CD4-positive, alpha-beta T cell treated with Interleukin-17A for 1 hour (primary cell): ENCODE results near the gene ARHGAP26.

ENCODE experiments used
- DNase-seq: peaks from one replicate; pipeline ENCODE4 v3.0.0-alpha.2; 2020

The ARHGAP26 gene

DNA sequence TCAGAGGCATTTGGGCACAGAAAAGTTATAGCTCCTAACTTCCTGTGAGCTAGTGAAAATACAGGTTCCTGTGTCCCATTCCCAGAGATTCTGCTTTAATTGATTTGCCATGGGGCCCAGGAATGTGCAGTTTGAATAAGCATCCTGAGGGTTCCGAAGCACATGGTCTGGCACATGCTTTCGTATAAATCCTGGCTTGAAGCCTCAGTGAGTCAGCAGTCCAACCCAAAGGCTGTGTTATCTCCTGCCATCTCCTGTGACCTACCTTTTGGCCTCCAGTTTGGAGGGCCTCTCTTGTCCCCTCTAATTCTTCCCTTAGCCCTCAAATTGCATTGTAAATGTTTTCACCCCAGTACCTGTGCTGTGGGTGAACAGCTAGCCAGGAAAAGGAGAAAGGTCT, 449.5 kb downstream of the ARHGAP26 start:
- no peak for DNase-seq

DNA sequence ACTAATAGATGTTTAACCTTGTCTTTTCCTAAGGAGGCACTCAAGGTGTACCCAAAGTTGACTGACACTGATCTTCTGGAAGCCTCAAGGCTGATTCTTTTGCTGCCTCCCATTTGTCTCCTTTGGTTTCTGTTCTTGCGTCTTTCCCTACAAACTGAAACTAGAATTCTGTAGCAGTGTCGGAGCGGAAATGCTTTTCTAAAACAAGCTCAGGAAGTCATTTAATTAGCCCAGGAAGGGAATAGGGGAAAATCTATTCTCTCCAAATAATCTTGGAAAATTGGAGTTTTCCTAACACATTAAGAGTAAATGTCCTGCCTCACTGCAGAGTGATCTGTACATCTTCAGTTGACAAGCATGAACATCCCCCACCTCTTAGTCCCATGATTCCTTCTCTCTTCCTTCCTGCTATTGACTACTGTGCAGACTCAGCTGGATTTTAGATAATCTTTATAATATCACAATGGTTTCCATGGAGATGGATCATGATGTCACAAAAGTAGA, 450.6 kb downstream of the ARHGAP26 start:
- DNase-seq: no peak

GRCh38 chr5:143222287-143223231, 452.4 kb downstream of the ARHGAP26 start:
- DNase-seq: peak; percentile 83

- DNase-seq: no peak
Observed at GRCh38 chr5:143224672-143225071, 454.5 kb downstream of the ARHGAP26 start.

DNA sequence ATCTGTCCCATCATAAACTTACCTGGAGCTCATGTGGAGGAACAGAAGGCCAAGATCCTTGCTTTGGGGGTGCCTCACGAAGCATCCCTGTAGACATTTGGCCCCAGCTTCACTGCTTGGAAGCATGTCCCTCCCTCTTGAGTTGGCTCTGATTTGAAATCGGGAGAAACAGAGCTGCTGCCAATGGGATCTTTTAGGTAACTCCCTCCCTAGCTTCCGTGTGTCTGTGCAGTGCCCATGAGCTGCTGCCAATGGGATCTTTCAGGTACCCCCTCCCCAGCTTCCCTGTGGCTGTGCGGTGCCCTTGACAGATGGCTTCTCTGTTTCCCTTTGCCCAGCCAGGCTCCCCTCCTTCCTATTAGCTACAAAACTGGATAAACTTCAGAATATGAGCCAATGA, 455.3 kb downstream of the ARHGAP26 start:
- DNase-seq: no peak

GRCh38 chr5:143226361-143226760, 456.2 kb downstream of the ARHGAP26 start:
- DNase-seq: no peak

DNA sequence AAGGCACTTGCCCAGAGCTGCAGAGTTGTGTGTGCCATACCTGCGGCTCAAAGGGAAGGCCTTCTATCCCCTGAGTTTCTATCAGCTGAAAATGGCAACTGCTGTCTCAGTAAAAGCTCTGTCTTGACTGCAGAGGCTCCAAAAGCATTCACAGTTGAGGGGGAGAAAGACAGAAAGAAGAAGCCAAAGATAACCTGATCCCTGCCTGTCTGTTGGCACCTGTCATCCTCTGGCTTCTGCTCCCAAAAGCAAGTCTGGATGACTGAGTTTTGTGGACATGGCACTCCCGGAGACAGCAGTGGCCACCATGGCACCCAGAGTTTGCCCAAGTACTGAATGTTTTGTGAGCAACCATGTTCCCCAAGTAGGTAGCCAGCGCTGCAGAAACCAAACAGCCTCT, 456.7 kb downstream of the ARHGAP26 start:
- DNase-seq: no peak

- DNase-seq: no peak
Observed at GRCh38 chr5:143227301-143227700, 457.1 kb downstream of the ARHGAP26 start.

- DNase-seq: peak; percentile 30
Observed at GRCh38 chr5:143228597-143229293, 458.6 kb downstream of the ARHGAP26 start.

DNA sequence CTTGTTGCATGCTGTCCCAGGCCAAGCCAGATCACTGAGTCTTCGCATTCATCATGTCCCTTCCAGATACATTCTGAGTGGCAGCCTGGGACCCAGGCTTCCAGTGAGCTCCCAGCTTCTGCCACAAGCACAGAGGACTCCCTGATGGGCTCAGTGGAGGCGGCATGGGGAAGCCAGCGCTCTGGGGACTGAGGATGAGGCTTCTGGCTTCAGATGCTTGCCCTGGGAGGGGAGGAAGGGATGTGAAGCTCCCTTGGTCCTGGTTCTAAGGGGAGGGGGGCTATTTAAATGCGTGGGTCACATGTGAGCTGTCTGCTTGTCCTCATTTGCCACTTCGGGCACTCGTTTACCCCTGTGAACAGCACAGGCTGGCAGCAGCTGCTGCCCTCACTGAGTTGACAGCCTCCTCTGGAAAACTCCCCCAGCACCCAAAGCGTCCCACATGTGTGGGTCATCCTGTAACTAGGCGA, 459.3 kb downstream of the ARHGAP26 start:
- DNase-seq: peak; percentile 10

DNA sequence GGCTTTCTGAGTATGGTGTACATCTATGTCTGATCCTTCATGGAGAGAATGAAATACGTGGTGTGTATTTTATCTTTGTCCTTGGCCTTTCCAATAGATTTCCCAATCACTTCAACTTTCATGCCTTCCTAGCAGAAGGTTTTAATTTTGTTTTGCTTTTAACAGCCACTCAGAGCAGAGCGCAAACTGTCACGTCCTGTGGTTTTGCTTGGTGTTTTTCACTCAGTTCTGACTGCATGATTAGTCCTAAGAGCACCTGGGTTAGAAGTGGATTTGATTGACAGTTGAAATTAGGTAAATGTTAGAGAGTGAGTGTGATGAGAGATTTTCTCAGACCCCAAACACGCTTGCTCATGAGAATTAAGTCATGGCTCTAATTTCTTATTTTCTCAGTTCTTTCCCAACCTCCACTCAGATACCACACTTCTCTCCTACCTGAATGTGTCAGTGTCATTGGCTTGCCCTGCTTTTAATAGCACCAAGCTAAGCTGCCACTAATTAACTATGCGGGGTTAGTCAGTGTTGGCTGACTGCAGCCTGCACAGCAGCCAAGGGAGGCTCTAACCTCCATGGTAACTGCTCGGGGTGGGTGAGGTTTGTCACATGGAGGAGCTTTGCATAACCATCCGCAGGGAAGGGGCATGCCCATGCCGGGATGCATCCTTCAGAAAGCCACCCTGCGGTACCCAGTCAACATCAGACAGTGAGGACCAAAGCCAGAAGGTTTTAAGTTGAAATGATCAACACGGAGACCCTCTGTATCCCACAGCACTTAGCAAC, 459.9 kb downstream of the ARHGAP26 start:
- peak; percentile 65 for DNase-seq

DNA sequence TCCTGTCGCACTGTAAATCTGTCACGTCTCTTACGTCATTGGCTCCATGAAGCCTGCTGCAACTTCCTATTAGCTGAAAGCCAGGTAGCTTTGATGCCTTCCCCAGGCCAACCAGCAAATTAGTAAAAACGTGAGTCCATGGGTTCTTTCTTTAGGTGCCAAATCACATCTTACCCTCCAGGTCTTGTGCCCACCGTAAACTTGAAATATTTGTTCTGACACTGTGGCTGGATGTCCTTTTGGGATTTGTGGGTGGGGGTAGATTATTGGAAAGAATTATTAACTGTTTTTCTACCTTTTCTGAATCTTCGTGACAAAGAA, 460.5 kb downstream of the ARHGAP26 start:
- DNase-seq: no peak

DNA sequence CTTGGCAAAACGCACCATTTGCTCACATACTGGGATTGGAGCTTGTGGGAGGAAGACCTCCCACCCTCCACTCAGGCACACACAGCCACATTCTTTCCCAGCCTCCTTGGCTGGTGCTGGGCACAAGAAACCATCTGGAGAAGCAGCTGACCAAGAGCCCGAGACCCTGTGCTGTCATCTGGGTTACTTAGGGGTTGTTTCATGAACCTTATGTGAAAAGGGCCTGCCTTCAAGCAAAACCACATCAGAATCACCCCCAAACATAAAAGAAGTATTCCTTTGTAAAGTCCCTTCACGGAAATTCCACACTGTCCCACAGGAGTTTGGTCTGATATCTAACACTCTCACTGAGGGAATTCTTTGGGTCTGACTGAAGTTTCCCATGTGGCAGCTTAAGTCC, 461.2 kb downstream of the ARHGAP26 start:
- DNase-seq: no peak

DNA sequence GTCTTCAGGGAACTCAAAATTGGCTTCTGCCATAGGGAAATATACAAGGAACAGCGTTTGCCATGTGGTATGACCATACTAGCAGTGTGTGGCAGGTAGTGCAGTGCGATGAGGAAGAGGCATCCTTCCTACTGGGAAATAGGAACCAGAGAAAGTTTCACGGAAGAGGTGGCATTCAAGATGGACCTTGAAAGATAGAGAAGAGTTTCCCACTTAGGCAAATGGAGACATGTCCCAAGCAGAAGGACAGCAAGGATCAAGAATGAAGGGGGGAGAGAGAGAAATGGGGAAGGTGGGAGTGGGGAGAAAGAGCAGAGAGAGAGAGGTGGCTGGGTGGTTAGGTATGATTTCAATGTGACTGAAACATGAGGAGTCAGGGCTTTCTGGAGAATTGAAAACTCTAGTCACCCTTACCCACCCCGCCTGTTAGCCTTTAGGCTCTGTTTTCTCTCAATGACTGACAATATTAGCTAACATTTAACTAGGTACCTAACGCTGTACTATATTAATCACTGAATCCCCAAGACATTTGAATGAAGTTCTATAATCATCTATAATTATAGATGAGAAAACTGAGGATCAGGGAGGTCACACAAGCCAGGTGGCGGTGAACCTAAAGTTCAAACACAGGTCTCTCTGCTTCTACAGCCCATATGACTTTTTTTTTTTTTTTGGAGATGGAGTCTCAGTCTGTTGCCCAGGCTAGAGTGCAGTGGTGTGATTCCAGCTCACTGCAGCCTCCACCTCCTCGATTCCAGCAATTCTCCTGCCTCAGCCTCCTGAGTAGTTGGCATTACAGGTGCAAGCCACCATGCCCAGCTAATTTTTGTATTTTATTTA, 462.0 kb downstream of the ARHGAP26 start:
- DNase-seq: no peak

DNA sequence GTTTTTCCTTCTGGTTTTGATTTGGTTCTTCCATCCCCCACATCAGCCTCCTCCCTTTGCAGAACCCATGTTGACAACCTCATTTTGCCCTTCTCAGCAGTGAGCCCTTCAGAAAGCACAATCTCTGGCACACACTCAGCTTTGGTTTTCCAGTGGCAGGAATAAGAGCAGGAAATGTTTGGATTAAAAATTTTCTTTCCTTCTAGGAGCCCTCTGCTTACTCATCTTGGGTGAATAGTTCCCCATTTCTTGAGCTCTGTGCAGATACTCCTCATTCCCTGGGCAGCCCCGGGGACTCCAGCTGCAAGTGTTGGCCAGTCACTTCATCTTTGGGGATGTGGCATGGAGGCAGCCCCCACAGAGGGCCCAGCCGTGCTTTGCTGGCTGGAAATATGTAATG, 462.9 kb downstream of the ARHGAP26 start:
- DNase-seq: no peak

DNA sequence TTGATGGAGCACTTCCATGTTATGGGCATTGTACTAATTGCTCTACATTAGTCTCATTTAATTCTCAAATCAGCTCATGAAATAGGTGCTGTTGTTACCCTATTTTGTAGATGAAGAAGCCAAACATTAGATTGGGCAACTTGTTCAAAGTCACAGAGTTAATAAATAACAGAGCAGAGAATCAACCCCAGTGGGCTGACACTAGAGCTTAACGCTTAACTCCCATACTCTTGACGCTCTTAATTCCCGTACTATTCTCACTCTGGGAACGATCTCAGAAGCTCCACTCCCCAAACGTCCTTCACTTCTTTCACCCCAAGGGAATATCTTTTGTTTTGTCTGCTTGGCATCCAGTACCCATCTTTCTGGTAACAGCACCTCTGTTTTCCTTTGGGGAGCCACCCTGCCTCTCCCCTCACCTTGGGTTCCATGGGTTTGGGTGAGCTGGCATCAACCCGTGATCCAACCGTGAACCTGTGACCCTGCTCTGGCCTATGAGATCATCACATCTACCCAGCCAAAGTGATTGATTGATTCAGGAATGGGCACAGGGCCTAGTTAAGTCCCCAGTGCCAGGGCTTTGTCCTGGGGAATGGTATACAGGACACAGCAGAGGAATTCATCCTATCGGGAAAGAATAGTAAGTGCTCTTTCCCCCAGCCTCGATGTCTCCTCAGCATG, 464.1 kb downstream of the ARHGAP26 start:
- DNase-seq: no peak

GRCh38 chr5:143235423-143235822, 465.2 kb downstream of the ARHGAP26 start:
- no peak for DNase-seq

DNA sequence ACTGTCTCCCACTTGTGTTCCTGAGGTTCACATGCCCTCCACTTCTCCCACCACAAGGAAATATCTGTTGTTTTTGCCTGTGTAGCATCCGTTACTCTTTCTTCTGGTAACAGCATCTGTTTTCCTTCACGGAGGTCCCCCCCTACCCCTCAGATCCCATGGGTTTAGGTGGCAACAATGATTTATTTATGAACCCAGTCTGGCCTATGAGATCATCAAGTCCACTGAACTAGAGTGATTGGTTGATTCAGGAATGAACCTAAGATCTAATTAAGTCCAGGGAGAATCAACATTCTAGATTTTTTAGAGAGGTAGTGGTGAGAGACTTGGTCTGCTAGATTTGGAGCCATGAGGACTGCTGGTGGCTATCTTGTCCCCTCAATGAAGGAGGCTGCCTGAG, 466.5 kb downstream of the ARHGAP26 start:
- DNase-seq: no peak

DNA sequence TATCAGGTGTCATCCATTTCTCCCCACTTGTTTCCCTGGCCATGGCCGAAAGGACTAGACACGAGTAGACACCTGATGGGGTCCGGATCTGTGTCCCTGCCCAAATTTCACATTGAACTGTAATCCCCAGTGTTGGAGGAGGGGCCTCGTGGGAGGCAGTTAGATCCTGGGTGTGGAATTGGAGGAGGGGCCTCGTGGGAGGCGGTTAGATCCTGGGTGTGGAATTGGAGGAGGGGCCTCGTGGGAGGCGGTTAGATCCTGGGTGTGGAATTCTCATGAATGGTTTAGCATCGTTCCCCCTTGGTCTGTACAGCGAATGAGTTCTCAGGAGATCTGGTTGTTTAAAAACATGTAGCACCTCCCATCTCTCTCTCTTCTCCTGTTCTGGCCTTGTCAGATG, 467.5 kb downstream of the ARHGAP26 start:
- no peak for DNase-seq

DNA sequence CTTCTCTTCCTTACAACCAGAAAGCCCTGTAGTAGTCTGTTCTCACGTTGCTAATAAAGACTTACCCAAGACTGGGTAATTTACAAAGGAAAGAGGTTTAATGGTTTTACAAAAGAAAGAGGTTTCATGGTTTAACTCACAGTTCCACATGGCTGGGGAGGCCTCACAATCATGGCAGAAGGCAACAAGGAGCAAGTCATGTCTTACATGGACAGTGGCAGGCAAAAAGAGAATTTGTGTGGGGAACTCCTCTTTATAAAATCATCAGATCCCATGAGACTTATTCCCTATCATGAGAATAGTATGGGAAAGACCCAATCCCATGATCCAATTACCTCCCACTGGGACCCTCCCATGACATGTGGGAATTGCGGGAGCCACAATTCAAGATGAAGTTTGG, 468.4 kb downstream of the ARHGAP26 start:
- DNase-seq: no peak

DNA sequence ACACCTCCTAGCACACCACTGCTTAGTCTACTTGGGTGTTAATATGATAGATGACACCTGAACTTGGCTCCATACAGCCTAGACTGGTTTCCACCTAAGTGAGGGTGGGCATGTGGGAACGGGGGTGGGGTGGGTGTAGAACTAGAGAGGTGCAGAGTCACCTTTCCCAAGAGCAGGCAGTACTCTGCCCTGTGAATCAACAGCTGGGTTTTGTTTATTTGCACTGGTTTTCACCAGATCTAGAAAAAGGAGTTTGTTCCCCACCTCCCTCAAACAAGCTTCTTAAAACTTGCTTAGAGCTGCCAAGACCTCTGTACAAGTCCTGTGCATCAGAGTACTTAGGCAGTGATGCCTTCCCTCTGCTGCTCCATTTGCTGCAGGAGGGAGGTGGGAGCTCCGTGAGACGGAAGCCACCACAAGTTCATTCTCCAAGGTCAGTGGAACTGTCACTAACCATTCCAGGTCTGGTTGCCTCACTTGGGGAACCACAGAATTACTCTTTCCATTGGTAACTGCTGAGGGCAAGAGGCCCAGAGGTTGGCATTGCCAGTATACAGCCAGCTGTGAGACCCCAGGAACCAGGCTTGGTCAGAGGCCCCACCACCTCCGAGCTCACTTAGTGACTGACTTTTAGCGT, 469.8 kb downstream of the ARHGAP26 start:
- no peak for DNase-seq
